Activated CD8-positive, alpha-beta T cell treated with anti-CD3 and anti-CD28 coated beads for 36 hours (primary cell): ENCODE data around the gene NCF2. TPM values are rescaled to one million over a fixed set of nuclear protein-coding genes. Genes with fewer than 3 reads are reported as not detected.

ENCODE experiments used
- ATAC-seq: fragments of 200-7000 bp; cut with Tn5 transposase; one replicate; pipeline ENCODE4 v1.10.0; 2021; ENCODE audit warnings: mild to moderate bottlenecking, moderate library complexity
- CTCF ChIA-PET: fragments of 350-600 bp; sonication (Branson Sonifier 250); formaldehyde crosslinking; loops from one replicate; lab custom pipeline; 2021; ENCODE audit warnings: antibody characterized with exemption; lab: Charles Lee
- POLR2A ChIA-PET: fragments of 350-600 bp; sonication (Branson Sonifier 250); formaldehyde crosslinking; loops from one replicate; lab custom pipeline; 2021; ENCODE audit warnings: antibody characterized with exemption; lab: Charles Lee
- DNase-seq: peaks from one replicate; pipeline ENCODE4 v3.0.0-alpha.2; 2020
- H3K27ac Mint-ChIP-seq: one replicate; pipeline ENCODE4 v1.8.0; 2021; ENCODE audit warnings: mild to moderate bottlenecking, mixed read lengths
- H3K27me3 Mint-ChIP-seq: one replicate; pipeline ENCODE4 v1.8.0; 2021; ENCODE audit warnings: mixed read lengths
- H3K36me3 Mint-ChIP-seq: one replicate; pipeline ENCODE4 v1.8.0; 2021; ENCODE audit warnings: low read depth, mixed read lengths
- H3K4me1 Mint-ChIP-seq: one replicate; pipeline ENCODE4 v1.8.0; 2021; ENCODE audit warnings: low read depth, mixed read lengths
- H3K4me3 Mint-ChIP-seq: one replicate; pipeline ENCODE4 v1.8.0; 2021; ENCODE audit warnings: mild to moderate bottlenecking, moderate library complexity, mixed read lengths
- H3K9me3 Mint-ChIP-seq: one replicate; pipeline ENCODE4 v1.8.0; 2021; ENCODE audit warnings: mixed read lengths
- CTCF ChIP-seq: fragments of 200-600 bp; IDR thresholded peaks from one replicate; pipeline ENCODE4 v1.8.0; 2022; ENCODE audit warnings: antibody characterized with exemption, mild to moderate bottlenecking
- intact Hi-C: fragments of 100-400 bp; cut with micrococcal nuclease; formaldehyde crosslinking; loops from one replicate; pipeline ENCODE4 v1.10.0; 2022
- total RNA-seq, 2 experiments: library from RNA; stranded (reverse); gene quantifications; one replicate each; pipeline ENCODE4 v1.2.3, GENCODE V29; 2021

Gene NCF2
- total RNA-seq, 2 experiments from 2014 or later: 4.2 to 4.7 TPM

- POLR2A ChIA-PET: no interaction called here
- Mint-ChIP-seq H3K36me3 (no peaks in the 10 kb centered on the region), H3K4me1 (peaks cover 13% of the 10 kb centered on the region), H3K4me3 (no peak overlapping the region), H3K9me3 (no peaks in the 10 kb centered on the region), H3K27me3 (no peaks in the 10 kb centered on the region), H3K27ac (no peak overlapping the region)
- no peak for TF ChIP-seq CTCF
- DNase-seq (no peak), ATAC-seq (no peak)
- intact Hi-C loops: no loop called here
- CTCF ChIA-PET: no interaction called here
Observed at GRCh38 chr1:183508694-183509093, 81.6 kb downstream of the NCF2 start.

- Mint-ChIP-seq H3K27me3 (no peaks in the 10 kb centered on the region), H3K36me3 (no peaks in the 10 kb centered on the region), H3K4me3 (no peak overlapping the region), H3K9me3 (no peaks in the 10 kb centered on the region), H3K27ac (no peak overlapping the region), H3K4me1 (peaks cover 25% of the 10 kb centered on the region)
- no peak for TF ChIP-seq CTCF
- intact Hi-C loops: no loop called here
- DNase-seq: no peak
- CTCF ChIA-PET: no interaction called here
- POLR2A ChIA-PET: interaction anchor here (1.0 kb wide), 1 partner anchor 12 kb away, joined by 5 read pairs; no protein-coding TSS in a partner anchor
- no peak for ATAC-seq
Observed at GRCh38 chr1:183506561-183506960, 83.7 kb downstream of the NCF2 start.

Other genes starting within 250 kb of the NCF2 start
- not detected for gene NMNAT2, start 172.1 kb downstream of the NCF2 start, total RNA-seq
- 10 to 100 TPM; 59.2 to 59.5 TPM for gene SMG7, start 118.0 kb downstream of the NCF2 start, total RNA-seq
- 100 to 1,000 TPM; 128 to 134 TPM for gene ARPC5, start 45.3 kb upstream of the NCF2 start, total RNA-seq
- not detected for gene APOBEC4, start 62.9 kb upstream of the NCF2 start, total RNA-seq
- gene RGL1, start 214.7 kb upstream of the NCF2 start, total RNA-seq: 1 to 10 TPM; 1.2 to 1.3 TPM